Measurements from ENCODE around the gene OR1L8. TPM values are rescaled to one million over a fixed set of nuclear protein-coding genes. Genes with fewer than 3 reads are reported as not detected.

OR1L8 gene
- polyA plus RNA-seq, 1 donor from 2014 or later, result 0.73 TPM

GRCh38 chr9:122579874-122580273 lies 3.3 kb downstream of the OR1L8 start:
- H2AFZ ChIP-seq (ENCODE audit: low read depth, low read length), result no peak overlapping the region

GRCh38 chr9:122572456-122572855 lies 10.7 kb downstream of the OR1L8 start:
- H3K27me3 ChIP-seq (ENCODE audit: insufficient read depth, low read depth, low read length), result no peaks in the 10 kb centered on the region
- H3K36me3 ChIP-seq (ENCODE audit: insufficient read depth, low read length), result no peaks in the 10 kb centered on the region
- H3K9me2 ChIP-seq (ENCODE audit: insufficient read depth, low read length), result no peaks in the 10 kb centered on the region
- H3F3A ChIP-seq (ENCODE audit: insufficient read depth, low read length, poor library complexity, severe bottlenecking), result no peaks in the 10 kb centered on the region
- H3K79me2 ChIP-seq (replicated peaks; ENCODE audit: insufficient read depth, low read length), result no peaks in the 10 kb centered on the region
- no peak overlapping the region for H2AFZ ChIP-seq (ENCODE audit: low read depth, low read length)
- no peak overlapping the region for H3K4me3 ChIP-seq (ENCODE audit: low read length)
- H3K4me2 ChIP-seq (ENCODE audit: low read length), result no peak overlapping the region
- H4K20me1 ChIP-seq (ENCODE audit: insufficient read depth), result no peaks in the 10 kb centered on the region
- H3K27ac ChIP-seq (ENCODE audit: low read length), result no peak overlapping the region
- no peak overlapping the region for H3K9ac ChIP-seq (ENCODE audit: low read length)
- H3K9me3 ChIP-seq (ENCODE audit: low read length), result no peaks in the 10 kb centered on the region
- TF ChIP-seq CTCF (IDR thresholded peaks at IDR 0.05; ENCODE audit: poor library complexity, severe bottlenecking) (no peak), EP300 (conservative IDR thresholded peaks at IDR 0.05; ENCODE audit: poor library complexity, severe bottlenecking) (no peak), SMC3 (conservative IDR thresholded peaks at IDR 0.05; ENCODE audit: poor library complexity) (no peak), MXI1 (conservative IDR thresholded peaks at IDR 0.05; ENCODE audit: poor library complexity, severe bottlenecking) (no peak), TAF1 (IDR thresholded peaks at IDR 0.05; ENCODE audit: low read depth) (no peak), REST (IDR thresholded peaks at IDR 0.05; ENCODE audit: borderline replicate concordance) (no peak)

More at GRCh38 chr9:122579874-122580273, 3.3 kb downstream of the OR1L8 start:
- Histone ChIP-seq H3F3A (ENCODE audit: insufficient read depth, low read length, poor library complexity, severe bottlenecking) (no peaks in the 10 kb centered on the region), H3K9me2 (ENCODE audit: insufficient read depth, low read length) (no peaks in the 10 kb centered on the region), H3K9ac (ENCODE audit: low read length) (no peak overlapping the region), H3K4me2 (ENCODE audit: low read length) (no peak overlapping the region), H3K4me3 (ENCODE audit: low read length) (no peak overlapping the region), H3K36me3 (ENCODE audit: insufficient read depth, low read length) (no peaks in the 10 kb centered on the region), H3K79me2 (replicated peaks; ENCODE audit: insufficient read depth, low read length) (no peaks in the 10 kb centered on the region), H3K27me3 (ENCODE audit: insufficient read depth, low read depth, low read length) (no peaks in the 10 kb centered on the region), H4K20me1 (ENCODE audit: insufficient read depth) (no peaks in the 10 kb centered on the region), H3K27ac (ENCODE audit: low read length) (no peak overlapping the region), H3K9me3 (ENCODE audit: low read length) (no peaks in the 10 kb centered on the region)
- TF ChIP-seq CTCF (IDR thresholded peaks at IDR 0.05; ENCODE audit: poor library complexity, severe bottlenecking) (no peak), EZH2 (IDR thresholded peaks at IDR 0.05; ENCODE audit: borderline replicate concordance, insufficient read depth, low read length, poor library complexity, severe bottlenecking) (no peak), POLR2AphosphoS5 (IDR thresholded peaks at IDR 0.05) (no peak), SMC3 (conservative IDR thresholded peaks at IDR 0.05; ENCODE audit: poor library complexity) (no peak), REST (IDR thresholded peaks at IDR 0.05; ENCODE audit: borderline replicate concordance) (no peak), MXI1 (conservative IDR thresholded peaks at IDR 0.05; ENCODE audit: poor library complexity, severe bottlenecking) (no peak), EP300 (conservative IDR thresholded peaks at IDR 0.05; ENCODE audit: poor library complexity, severe bottlenecking) (no peak), RAD21 (conservative IDR thresholded peaks at IDR 0.05) (no peak), TAF1 (IDR thresholded peaks at IDR 0.05; ENCODE audit: low read depth) (no peak)

All from neural cell (in vitro differentiated cells).